ENCODE data around the gene PTPRK.

DNA sequence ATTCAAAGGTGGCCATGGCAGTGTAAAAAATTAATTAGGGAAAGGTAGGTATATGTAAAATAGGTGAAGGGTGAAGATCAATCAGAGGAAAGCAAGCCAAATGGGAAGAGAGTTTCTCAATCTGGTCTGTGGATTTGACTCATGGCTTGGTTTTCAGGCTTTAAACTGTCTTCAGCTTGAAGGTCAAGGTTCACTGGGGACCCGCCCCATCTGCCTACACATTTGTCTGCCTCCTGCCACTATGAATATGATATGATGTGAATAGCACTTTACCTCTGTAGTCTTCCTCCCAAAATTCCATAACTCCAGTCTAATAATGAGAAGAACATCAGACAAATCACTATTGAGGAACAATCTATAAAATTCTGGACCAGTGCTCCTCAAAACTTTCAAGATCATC lies 587.3 kb downstream of the PTPRK start:
- TF ChIP-seq, protein P1, sequence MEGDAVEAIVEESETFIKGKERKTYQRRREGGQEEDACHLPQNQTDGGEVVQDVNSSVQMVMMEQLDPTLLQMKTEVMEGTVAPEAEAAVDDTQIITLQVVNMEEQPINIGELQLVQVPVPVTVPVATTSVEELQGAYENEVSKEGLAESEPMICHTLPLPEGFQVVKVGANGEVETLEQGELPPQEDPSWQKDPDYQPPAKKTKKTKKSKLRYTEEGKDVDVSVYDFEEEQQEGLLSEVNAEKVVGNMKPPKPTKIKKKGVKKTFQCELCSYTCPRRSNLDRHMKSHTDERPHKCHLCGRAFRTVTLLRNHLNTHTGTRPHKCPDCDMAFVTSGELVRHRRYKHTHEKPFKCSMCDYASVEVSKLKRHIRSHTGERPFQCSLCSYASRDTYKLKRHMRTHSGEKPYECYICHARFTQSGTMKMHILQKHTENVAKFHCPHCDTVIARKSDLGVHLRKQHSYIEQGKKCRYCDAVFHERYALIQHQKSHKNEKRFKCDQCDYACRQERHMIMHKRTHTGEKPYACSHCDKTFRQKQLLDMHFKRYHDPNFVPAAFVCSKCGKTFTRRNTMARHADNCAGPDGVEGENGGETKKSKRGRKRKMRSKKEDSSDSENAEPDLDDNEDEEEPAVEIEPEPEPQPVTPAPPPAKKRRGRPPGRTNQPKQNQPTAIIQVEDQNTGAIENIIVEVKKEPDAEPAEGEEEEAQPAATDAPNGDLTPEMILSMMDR (IDR thresholded peaks at IDR 0.05): no peak
- no peak for TF ChIP-seq POLR2AphosphoS5 (IDR thresholded peaks at IDR 0.05)

Data from sigmoid colon (tissue), 4 donors.